RWPE2 (cell line): ENCODE data around the gene KDM4C.

Source experiments
- ATAC-seq: fragments of 200-7000 bp; cut with Tn5 transposase; 3 replicates; pipeline ENCODE4 v1.9.1; 2021; ENCODE audit warnings: low read depth
- DNase-seq: peaks from one replicate; pipeline ENCODE4 v3.0.0-alpha.2; 2020; ENCODE audit warnings: low spot score
- H3K27ac ChIP-seq: fragments of 450-650 bp; 2 replicates; pipeline ENCODE4 v1.5.1; 2017; ENCODE audit warnings: mild to moderate bottlenecking; ENCODE audit not compliant: poor library complexity, severe bottlenecking
- H3K27me3 ChIP-seq: fragments of 250-450 bp; sonication (Bioruptor Pico); 2 replicates; pipeline ENCODE4 v1.5.1; 2021; ENCODE audit warnings: mild to moderate bottlenecking, moderate library complexity; ENCODE audit not compliant: insufficient read depth, poor library complexity, severe bottlenecking
- H3K36me3 ChIP-seq: fragments of 250-450 bp; sonication (Bioruptor Pico); 2 replicates; pipeline ENCODE4 v1.5.1; 2020; ENCODE audit warnings: low read depth, mild to moderate bottlenecking, moderate library complexity
- H3K4me1 ChIP-seq: fragments of 250-450 bp; sonication (Bioruptor Pico); 2 replicates; pipeline ENCODE4 v1.5.1; 2021; ENCODE audit warnings: mild to moderate bottlenecking, moderate library complexity; ENCODE audit not compliant: insufficient read depth, poor library complexity, severe bottlenecking
- H3K4me3 ChIP-seq: fragments of 250-450 bp; sonication (Bioruptor Pico); 2 replicates; pipeline ENCODE4 v1.5.1; 2021; ENCODE audit warnings: mild to moderate bottlenecking, moderate library complexity; ENCODE audit not compliant: severe bottlenecking
- H3K9me3 ChIP-seq: fragments of 250-450 bp; sonication (Bioruptor Pico); 2 replicates; pipeline ENCODE4 v1.5.1; 2021; ENCODE audit warnings: mild to moderate bottlenecking, moderate library complexity; ENCODE audit not compliant: severe bottlenecking
- TF ChIP-seq, protein P1 (sequence below): fragments of 450-650 bp; IDR thresholded peaks from one replicate; pipeline ENCODE4 v1.5.1; 2017; ENCODE audit warnings: mild to moderate bottlenecking, moderate library complexity; ENCODE audit not compliant: poor library complexity, severe bottlenecking

Gene KDM4C

GRCh38 chr9:6973089-6973488 is 215.3 kb downstream of the KDM4C start:
- Histone ChIP-seq H3K4me1 (no peaks in the 10 kb centered on the region), H3K27ac (no peak overlapping the region), H3K4me3 (no peak overlapping the region), H3K9me3 (no peaks in the 10 kb centered on the region), H3K36me3 (no peaks in the 10 kb centered on the region), H3K27me3 (no peaks in the 10 kb centered on the region)
- no peak for DNase-seq
- TF ChIP-seq, protein P1, sequence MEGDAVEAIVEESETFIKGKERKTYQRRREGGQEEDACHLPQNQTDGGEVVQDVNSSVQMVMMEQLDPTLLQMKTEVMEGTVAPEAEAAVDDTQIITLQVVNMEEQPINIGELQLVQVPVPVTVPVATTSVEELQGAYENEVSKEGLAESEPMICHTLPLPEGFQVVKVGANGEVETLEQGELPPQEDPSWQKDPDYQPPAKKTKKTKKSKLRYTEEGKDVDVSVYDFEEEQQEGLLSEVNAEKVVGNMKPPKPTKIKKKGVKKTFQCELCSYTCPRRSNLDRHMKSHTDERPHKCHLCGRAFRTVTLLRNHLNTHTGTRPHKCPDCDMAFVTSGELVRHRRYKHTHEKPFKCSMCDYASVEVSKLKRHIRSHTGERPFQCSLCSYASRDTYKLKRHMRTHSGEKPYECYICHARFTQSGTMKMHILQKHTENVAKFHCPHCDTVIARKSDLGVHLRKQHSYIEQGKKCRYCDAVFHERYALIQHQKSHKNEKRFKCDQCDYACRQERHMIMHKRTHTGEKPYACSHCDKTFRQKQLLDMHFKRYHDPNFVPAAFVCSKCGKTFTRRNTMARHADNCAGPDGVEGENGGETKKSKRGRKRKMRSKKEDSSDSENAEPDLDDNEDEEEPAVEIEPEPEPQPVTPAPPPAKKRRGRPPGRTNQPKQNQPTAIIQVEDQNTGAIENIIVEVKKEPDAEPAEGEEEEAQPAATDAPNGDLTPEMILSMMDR: no peak
- ATAC-seq: no peak

DNA sequence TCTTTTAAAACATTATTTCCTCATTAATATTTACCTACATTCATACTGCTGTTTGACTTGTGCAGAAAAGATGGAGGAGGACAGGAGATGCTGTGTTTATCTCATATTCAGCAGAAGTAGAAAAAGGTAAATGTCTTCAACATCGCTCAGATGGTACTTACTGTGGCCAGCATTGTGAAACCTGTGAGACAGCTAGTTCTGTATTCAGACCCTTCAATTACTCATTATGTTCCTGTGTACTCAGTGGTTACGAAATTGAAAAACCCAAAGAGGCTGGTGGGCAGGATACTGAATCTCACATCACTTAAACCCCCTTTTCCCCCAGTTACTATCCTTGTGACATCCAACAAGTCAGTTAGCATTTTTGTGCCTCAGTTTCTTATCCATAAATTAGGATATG is 216.0 kb downstream of the KDM4C start:
- Histone ChIP-seq H3K27me3 (no peaks in the 10 kb centered on the region), H3K36me3 (no peaks in the 10 kb centered on the region), H3K4me1 (no peaks in the 10 kb centered on the region), H3K4me3 (no peak overlapping the region), H3K9me3 (no peaks in the 10 kb centered on the region), H3K27ac (no peak overlapping the region)
- TF ChIP-seq, protein P1: no peak
- peak; percentile 75 for ATAC-seq
- DNase-seq: no peak

GRCh38 chr9:6975198-6975597 is 217.4 kb downstream of the KDM4C start:
- no peaks in the 10 kb centered on the region for H3K36me3 ChIP-seq
- no peak overlapping the region for H3K4me3 ChIP-seq
- ATAC-seq (no peak), DNase-seq (no peak)
- H3K4me1 ChIP-seq: no peaks in the 10 kb centered on the region
- no peaks in the 10 kb centered on the region for H3K27me3 ChIP-seq
- no peak overlapping the region for H3K27ac ChIP-seq
- H3K9me3 ChIP-seq: no peaks in the 10 kb centered on the region
- TF ChIP-seq, protein P1: no peak

- H3K4me1 ChIP-seq: no peaks in the 10 kb centered on the region
- no peaks in the 10 kb centered on the region for H3K9me3 ChIP-seq
- no peak for ATAC-seq
- no peak for DNase-seq
- H3K36me3 ChIP-seq: 0 out of 2 replicates have a peak, but pooled peaks cover 5% of the 10 kb centered on the region
- H3K27me3 ChIP-seq: no peaks in the 10 kb centered on the region
- H3K27ac ChIP-seq: no peak overlapping the region
- TF ChIP-seq, protein P1: no peak
- H3K4me3 ChIP-seq: no peak overlapping the region
These were observed 220.0 kb downstream of the KDM4C start for GRCh38 chr9:6977761-6978160.

- Histone ChIP-seq H3K4me1 (no peaks in the 10 kb centered on the region), H3K27me3 (no peaks in the 10 kb centered on the region), H3K27ac (no peak overlapping the region), H3K9me3 (no peaks in the 10 kb centered on the region), H3K36me3 (0 out of 2 replicates have a peak, but pooled peaks cover 5% of the 10 kb centered on the region), H3K4me3 (no peak overlapping the region)
- TF ChIP-seq, protein P1: no peak
- no peak for DNase-seq
- ATAC-seq: no peak
These were observed 220.8 kb downstream of the KDM4C start for GRCh38 chr9:6978591-6978990.
